ENCODE results near the gene PRKAR1B.
"Not testable (repeated sequence)": the region's sequence is repeated elsewhere in the genome, so short reads cannot be mapped to it uniquely, and the experiment has no call there.

PRKAR1B gene

GRCh38 chr7:754531-755412 lies 27.7 kb upstream of the PRKAR1B start:
- WGBS, result 95% methylated on average over 49 of the region's 49 CpGs
- Histone ChIP-seq H3K18ac (ENCODE audit: low read depth in 1 of 2, low read length in 2 of 2) (no peak overlapping the region), H4K8ac (ENCODE audit: low read length) (no peak overlapping the region), H2BK12ac (ENCODE audit: low read length in 2 of 2) (no peak overlapping the region), H3K4me2 (ENCODE audit: low read length, poor library complexity, severe bottlenecking) (no peak overlapping the region), H3K4ac (ENCODE audit: low read depth in 1 of 2, low read length in 2 of 2) (no peak overlapping the region), H2BK120ac (ENCODE audit: low read depth, low read length) (no peak overlapping the region), H3K14ac (ENCODE audit: low read length in 2 of 2) (no peak overlapping the region), H3K4me1 (ENCODE audit: control insufficient read depth, insufficient read depth, low read depth, low read length) (peaks cover 3% of the 10 kb centered on the region), H3K9ac (ENCODE audit: low read length) (no peak overlapping the region), H3K27ac (ENCODE audit: low read length, poor library complexity, severe bottlenecking) (no peak overlapping the region), H4K91ac (ENCODE audit: low read length) (no peak overlapping the region), H2BK15ac (ENCODE audit: low read depth, poor library complexity, severe bottlenecking) (no peak overlapping the region), H3K9me3 (ENCODE audit: control insufficient read depth, low read length) (no peaks in the 10 kb centered on the region), H3K36me3 (ENCODE audit: control insufficient read depth in 1 of 2, insufficient read depth in 2 of 2, low read depth in 1 of 2, low read length in 2 of 2) (peaks cover 65 to 81% of the 10 kb centered on the region in 2 experiments), H3K23ac (ENCODE audit: low read length in 2 of 2) (no peak overlapping the region), H2AFZ (ENCODE audit: low read depth, low read length) (no peak overlapping the region), H3K4me3 (ENCODE audit: insufficient read depth in 1 of 2, low read depth in 1 of 2, low read length in 2 of 2) (no peak overlapping the region), H2BK5ac (ENCODE audit: low read depth, low read length, poor library complexity, severe bottlenecking) (no peak overlapping the region), H3K79me1 (replicated peaks; ENCODE audit: low read length, poor library complexity, severe bottlenecking) (peaks cover 34% of the 10 kb centered on the region), H2AK5ac (ENCODE audit: low read length, severe bottlenecking) (no peak overlapping the region), H3K27me3 (ENCODE audit: control insufficient read depth in 1 of 2, insufficient read depth in 1 of 2, low read length in 2 of 2) (no peaks in the 10 kb centered on the region)
- DNase-seq, result no peak

- H2BK12ac ChIP-seq (ENCODE audit: low read length in 2 of 2), result no peak overlapping the region
- no peaks in the 10 kb centered on the region for H3K9me3 ChIP-seq (ENCODE audit: control insufficient read depth, low read length)
- no peak overlapping the region for H4K91ac ChIP-seq (ENCODE audit: low read length)
- no peak overlapping the region for H3K4me3 ChIP-seq (ENCODE audit: insufficient read depth in 1 of 2, low read depth in 1 of 2, low read length in 2 of 2)
- H3K36me3 ChIP-seq (ENCODE audit: control insufficient read depth in 1 of 2, insufficient read depth in 2 of 2, low read depth in 1 of 2, low read length in 2 of 2), result peaks cover 55 to 81% of the 10 kb centered on the region in 2 experiments
- peaks cover 39% of the 10 kb centered on the region for H3K79me1 ChIP-seq (replicated peaks; ENCODE audit: low read length, poor library complexity, severe bottlenecking)
- no peak overlapping the region for H2BK120ac ChIP-seq (ENCODE audit: low read depth, low read length)
- H3K18ac ChIP-seq (ENCODE audit: low read depth in 1 of 2, low read length in 2 of 2), result no peak overlapping the region
- H3K27me3 ChIP-seq (ENCODE audit: control insufficient read depth in 1 of 2, insufficient read depth in 1 of 2, low read length in 2 of 2), result no peaks in the 10 kb centered on the region
- no peak overlapping the region for H3K4ac ChIP-seq (ENCODE audit: low read depth in 1 of 2, low read length in 2 of 2)
- H3K9ac ChIP-seq (ENCODE audit: low read length), result no peak overlapping the region
- no peak overlapping the region for H4K8ac ChIP-seq (ENCODE audit: low read length)
- H2AK5ac ChIP-seq (ENCODE audit: low read length, severe bottlenecking), result no peak overlapping the region
- H2BK15ac ChIP-seq (ENCODE audit: low read depth, poor library complexity, severe bottlenecking), result no peak overlapping the region
- H2AFZ ChIP-seq (ENCODE audit: low read depth, low read length), result no peak overlapping the region
- no peak overlapping the region for H2BK5ac ChIP-seq (ENCODE audit: low read depth, low read length, poor library complexity, severe bottlenecking)
- no peak overlapping the region for H3K14ac ChIP-seq (ENCODE audit: low read length in 2 of 2)
- no peak overlapping the region for H3K23ac ChIP-seq (ENCODE audit: low read length in 2 of 2)
- WGBS, result 97% methylated on average over 17 of the region's 17 CpGs
- H3K4me2 ChIP-seq (ENCODE audit: low read length, poor library complexity, severe bottlenecking), result no peak overlapping the region
- DNase-seq, result no peak
- peaks cover 8% of the 10 kb centered on the region for H3K4me1 ChIP-seq (ENCODE audit: control insufficient read depth, insufficient read depth, low read depth, low read length)
- no peak overlapping the region for H3K27ac ChIP-seq (ENCODE audit: low read length, poor library complexity, severe bottlenecking)
These were observed 26.1 kb upstream of the PRKAR1B start for GRCh38 chr7:753190-753589.

- not testable (repeated sequence) for H3K14ac ChIP-seq (ENCODE audit: low read length in 2 of 2); H3K9me3 ChIP-seq (ENCODE audit: control insufficient read depth, low read length); H3K23ac ChIP-seq (ENCODE audit: low read length in 2 of 2); H2BK12ac ChIP-seq (ENCODE audit: low read length in 2 of 2); DNase-seq; H3K4me1 ChIP-seq (ENCODE audit: control insufficient read depth, insufficient read depth, low read depth, low read length); H2AFZ ChIP-seq (ENCODE audit: low read depth, low read length); H3K4me2 ChIP-seq (ENCODE audit: low read length, poor library complexity, severe bottlenecking); H2BK120ac ChIP-seq (ENCODE audit: low read depth, low read length); H2BK15ac ChIP-seq (ENCODE audit: low read depth, poor library complexity, severe bottlenecking); H3K4me3 ChIP-seq (ENCODE audit: insufficient read depth in 1 of 2, low read depth in 1 of 2, low read length in 2 of 2); H2AK5ac ChIP-seq (ENCODE audit: low read length, severe bottlenecking); H3K27ac ChIP-seq (ENCODE audit: low read length, poor library complexity, severe bottlenecking); H4K8ac ChIP-seq (ENCODE audit: low read length); H3K9ac ChIP-seq (ENCODE audit: low read length); H3K4ac ChIP-seq (ENCODE audit: low read depth in 1 of 2, low read length in 2 of 2); H3K27me3 ChIP-seq (ENCODE audit: control insufficient read depth in 1 of 2, insufficient read depth in 1 of 2, low read length in 2 of 2); H2BK5ac ChIP-seq (ENCODE audit: low read depth, low read length, poor library complexity, severe bottlenecking); H3K18ac ChIP-seq (ENCODE audit: low read depth in 1 of 2, low read length in 2 of 2); H4K91ac ChIP-seq (ENCODE audit: low read length)
- peaks cover 46 to 76% of the 10 kb centered on the region in 2 experiments for H3K36me3 ChIP-seq (ENCODE audit: control insufficient read depth in 1 of 2, insufficient read depth in 2 of 2, low read depth in 1 of 2, low read length in 2 of 2)
- WGBS, result 92% methylated on average over 33 of the region's 33 CpGs
- H3K79me1 ChIP-seq (replicated peaks; ENCODE audit: low read length, poor library complexity, severe bottlenecking), result peaks cover 39% of the 10 kb centered on the region
These were observed 25.2 kb upstream of the PRKAR1B start for GRCh38 chr7:752256-752655.

GRCh38 chr7:751826-752225 lies 24.7 kb upstream of the PRKAR1B start:
- Histone ChIP-seq H3K79me1 (replicated peaks; ENCODE audit: low read length, poor library complexity, severe bottlenecking) (peaks cover 40% of the 10 kb centered on the region), H3K9ac (ENCODE audit: low read length) (no peak overlapping the region), H3K27me3 (ENCODE audit: control insufficient read depth in 1 of 2, insufficient read depth in 1 of 2, low read length in 2 of 2) (no peaks in the 10 kb centered on the region), H3K4me1 (ENCODE audit: control insufficient read depth, insufficient read depth, low read depth, low read length) (peaks cover 8% of the 10 kb centered on the region), H2BK5ac (ENCODE audit: low read depth, low read length, poor library complexity, severe bottlenecking) (no peak overlapping the region), H2AK5ac (ENCODE audit: low read length, severe bottlenecking) (no peak overlapping the region), H2BK120ac (ENCODE audit: low read depth, low read length) (no peak overlapping the region), H2BK15ac (ENCODE audit: low read depth, poor library complexity, severe bottlenecking) (no peak overlapping the region), H2BK12ac (ENCODE audit: low read length in 2 of 2) (no peak overlapping the region), H2AFZ (ENCODE audit: low read depth, low read length) (no peak overlapping the region), H4K8ac (ENCODE audit: low read length) (no peak overlapping the region), H3K4ac (ENCODE audit: low read depth in 1 of 2, low read length in 2 of 2) (no peak overlapping the region), H3K4me3 (ENCODE audit: insufficient read depth in 1 of 2, low read depth in 1 of 2, low read length in 2 of 2) (no peak overlapping the region), H3K36me3 (ENCODE audit: control insufficient read depth in 1 of 2, insufficient read depth in 2 of 2, low read depth in 1 of 2, low read length in 2 of 2) (peaks cover 44 to 76% of the 10 kb centered on the region in 2 experiments), H3K23ac (ENCODE audit: low read length in 2 of 2) (no peak overlapping the region), H3K9me3 (ENCODE audit: control insufficient read depth, low read length) (no peaks in the 10 kb centered on the region), H3K4me2 (ENCODE audit: low read length, poor library complexity, severe bottlenecking) (no peak overlapping the region), H3K14ac (ENCODE audit: low read length in 2 of 2) (no peak overlapping the region), H3K27ac (ENCODE audit: low read length, poor library complexity, severe bottlenecking) (no peak overlapping the region), H4K91ac (ENCODE audit: low read length) (no peak overlapping the region), H3K18ac (ENCODE audit: low read depth in 1 of 2, low read length in 2 of 2) (no peak overlapping the region)
- no peak for DNase-seq
- WGBS, result 98% methylated on average over 9 of the region's 15 CpGs
